Endothelial cell of umbilical vein (primary cell): ENCODE results near the gene KAZN. TPM values are rescaled to one million over a fixed set of nuclear protein-coding genes. Genes with fewer than 3 reads are reported as not detected.

Experiments
- BruUV-seq: library from RNA; stranded (reverse); fragments of 400-500 nt; replicated peaks from 2 replicates; lab custom pipeline; 2021; lab: Mats Ljungman, UMichigan
- CTCF ChIA-PET: fragments of 300-600, 350-600 bp; sonication (Branson Sonifier 250); formaldehyde crosslinking; loops from one replicate; lab custom pipeline; 2021; ENCODE audit warnings: antibody characterized with exemption, inconsistent platforms; lab: Charles Lee
- POLR2A ChIA-PET: fragments of 300-600, 350-600 bp; sonication (Branson Sonifier 250); formaldehyde crosslinking; loops from one replicate; lab custom pipeline; 2021; ENCODE audit warnings: antibody characterized with exemption, inconsistent platforms; lab: Charles Lee
- DNase-seq: peaks from one replicate; pipeline ENCODE4 v3.0.0-alpha.2; 2011; ENCODE audit warnings: low read depth, low spot score
- FAIRE-seq: peaks from 2 replicates; lab custom pipeline; 2011; peaks lifted over from hg19 to GRCh38; lab: Jason Lieb, UNC
- H2AFZ ChIP-seq: 2 replicates; pipeline ENCODE4 v1.6.0; 2012; ENCODE audit warnings: low read depth, low read length, control low read depth, inconsistent platforms
- H3K27ac ChIP-seq: 2 replicates; pipeline ENCODE4 v1.5.1; 2011; ENCODE audit warnings: low read depth, mild to moderate bottlenecking, control low read depth, low read length, moderate library complexity; ENCODE audit not compliant: insufficient read depth
- H3K27me3 ChIP-seq, 2 experiments: 2 replicates each; pipeline versions ENCODE4 v1.6.0 to v1.6.1; 2011; ENCODE audit warnings: low read length in 2 of 2, mixed read lengths in 1 of 2; ENCODE audit not compliant: control insufficient read depth in 2 of 2, insufficient read depth in 2 of 2
- H3K36me3 ChIP-seq, 2 experiments: 2 replicates in 1 of 2; 3 replicates in 1 of 2; pipeline ENCODE4 v1.5.1; 2011; ENCODE audit warnings: low read length in 2 of 2, mild to moderate bottlenecking in 1 of 2, moderate library complexity in 1 of 2; ENCODE audit not compliant: control insufficient read depth in 2 of 2, insufficient read depth in 2 of 2; ENCODE audit errors: extremely low read depth in 1 of 2
- H3K4me1 ChIP-seq: 3 replicates; pipeline ENCODE4 v1.5.1; 2011; ENCODE audit warnings: mild to moderate bottlenecking, low read length; ENCODE audit not compliant: control insufficient read depth, insufficient read depth; ENCODE audit errors: extremely low read depth
- H3K4me2 ChIP-seq: 2 replicates; pipeline ENCODE4 v1.6.1; 2011; ENCODE audit warnings: low read length, control low read depth, mixed read lengths; ENCODE audit not compliant: insufficient read depth
- H3K4me3 ChIP-seq, 3 experiments: fragments of 200-600 bp in 1 of 3; sonication (generic), shearing (Covaris generic) in 1 of 3; replicated peaks in 1 of 3; 2 replicates each; pipeline ENCODE4 v1.5.1; 2011 to 2016; ENCODE audit warnings: control low read depth in 3 of 3, low read length in 3 of 3, mild to moderate bottlenecking in 2 of 3, inconsistent platforms in 1 of 3, low read depth in 1 of 3, moderate library complexity in 1 of 3; ENCODE audit not compliant: insufficient read depth in 1 of 3
- H3K79me2 ChIP-seq: 2 replicates; pipeline ENCODE4 v1.6.0; 2012; ENCODE audit warnings: low read length, inconsistent platforms; ENCODE audit not compliant: control insufficient read depth, insufficient read depth
- H3K9ac ChIP-seq: replicated peaks from 2 replicates; pipeline ENCODE3; 2011; ENCODE audit warnings: low read length, control low read depth; ENCODE audit not compliant: insufficient read depth; ENCODE audit errors: extremely low read depth
- H3K9me1 ChIP-seq: replicated peaks from 3 replicates; pipeline ENCODE4 v1.6.0; 2011; ENCODE audit warnings: mild to moderate bottlenecking, low read length; ENCODE audit not compliant: control insufficient read depth, insufficient read depth; ENCODE audit errors: extremely low read depth
- H3K9me3 ChIP-seq: replicated peaks from 2 replicates; pipeline ENCODE4 v1.5.1; 2012; ENCODE audit warnings: low read length, inconsistent platforms; ENCODE audit not compliant: control insufficient read depth, insufficient read depth
- H4K20me1 ChIP-seq: replicated peaks from 2 replicates; pipeline ENCODE3; 2011; ENCODE audit warnings: mild to moderate bottlenecking, low read length; ENCODE audit not compliant: control insufficient read depth, insufficient read depth; ENCODE audit errors: extremely low read depth
- CTCF ChIP-seq, 2 donors: IDR thresholded peaks; 1 replicate in 1 of 2; 2 replicates in 1 of 2; pipeline ENCODE4 v1.5.1; 2011; ENCODE audit warnings: low read length in 2 of 2, mild to moderate bottlenecking in 2 of 2, moderate library complexity in 2 of 2, control low read depth in 1 of 2, inconsistent platforms in 1 of 2, low read depth in 1 of 2; ENCODE audit not compliant: insufficient read depth in 1 of 2; ENCODE audit errors: extremely low read depth in 1 of 2
- EZH2 ChIP-seq: IDR thresholded peaks from 2 replicates; pipeline ENCODE4 v1.6.1; 2012; ENCODE audit warnings: borderline replicate concordance, low read depth, mild to moderate bottlenecking, moderate library complexity, low read length, inconsistent platforms; ENCODE audit not compliant: severe bottlenecking
- FOS ChIP-seq: IDR thresholded peaks from 2 replicates; pipeline ENCODE4 v1.6.1; 2011; ENCODE audit warnings: mild to moderate bottlenecking, low read length, moderate library complexity, borderline replicate concordance; ENCODE audit not compliant: insufficient read depth
- GATA2 ChIP-seq: IDR thresholded peaks from 2 replicates; pipeline ENCODE4 v1.7.0; 2011; ENCODE audit warnings: low read depth, mild to moderate bottlenecking, moderate library complexity, mixed read lengths, low read length; ENCODE audit not compliant: insufficient read length, insufficient read depth
- JUN ChIP-seq: IDR thresholded peaks from 2 replicates; pipeline ENCODE4 v1.6.1; 2011; ENCODE audit warnings: borderline replicate concordance, low read depth; ENCODE audit not compliant: insufficient read length, insufficient read depth
- MAX ChIP-seq: IDR thresholded peaks from 2 replicates; pipeline ENCODE4 v1.6.1; 2011; ENCODE audit not compliant: insufficient read depth, insufficient read length
- MYC ChIP-seq: IDR thresholded peaks from one replicate; pipeline ENCODE4 v1.6.1; 2011; ENCODE audit warnings: mild to moderate bottlenecking, low read depth, low read length
- POLR2A ChIP-seq: IDR thresholded peaks from 2 replicates; pipeline ENCODE4 v1.6.1; 2012; ENCODE audit warnings: low read depth, mild to moderate bottlenecking, control low read depth, low read length
- POLR2AphosphoS5 ChIP-seq: IDR thresholded peaks from 2 replicates; pipeline ENCODE4 v1.6.1; 2012; ENCODE audit warnings: low read depth, mild to moderate bottlenecking, control low read depth, low read length, moderate library complexity; ENCODE audit not compliant: insufficient read depth
- dilution Hi-C: fragments of 300-500 bp; cut with MboI; formaldehyde crosslinking; loops from one replicate; pipeline ENCODE4 v1.15.0; 2019; ENCODE audit warnings: low sequenced_read_pairs; ENCODE audit not compliant: extremely low pct_ligation_motif_present
- intact Hi-C: fragments of 100-400 bp; cut with micrococcal nuclease; formaldehyde crosslinking; loops from one replicate; pipeline ENCODE4 v1.10.0; 2022
- polyA plus RNA-seq, 4 experiments: library from polyadenylated mRNA; depleted of rRNA in 3 of 4; stranded (reverse) in 3 of 4; unstranded in 1 of 4; fragments of >200 nt; gene quantifications; 2 replicates each; pipeline versions ENCODE4 v1.2.1 to v1.2.3, GENCODE V29; 2011 to 2012; ENCODE audit warnings: missing spikeins in 1 of 4
- total RNA-seq: library from RNA; stranded (reverse); gene quantifications from 2 replicates; pipeline ENCODE4 v1.2.3, GENCODE V29; 2021

Gene KAZN
- total and polyA plus RNA-seq, 2 donors (not counting 3 experiments of a cell fraction or from before 2014, with no cell fraction given), result 1.6 to 5.8 TPM

DNA sequence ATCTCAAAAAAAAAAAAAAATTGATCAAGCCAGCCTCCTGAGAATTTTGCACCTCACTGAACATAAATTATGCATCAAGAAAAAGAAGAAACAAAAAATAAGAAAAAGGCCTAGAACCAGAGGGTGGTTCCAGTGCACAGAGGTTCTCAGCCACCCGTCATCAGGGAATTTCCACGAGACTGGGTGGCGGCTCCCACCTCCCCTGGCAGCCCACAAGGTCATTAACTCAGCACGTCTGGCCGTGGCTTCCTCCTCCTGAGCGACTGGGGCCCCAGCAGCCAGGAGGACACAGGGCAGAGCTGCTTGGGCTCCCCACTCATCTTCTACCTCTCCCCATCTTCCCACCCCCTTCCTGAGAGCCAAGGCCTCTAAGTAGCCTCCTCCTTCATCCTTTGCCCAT lies 539.3 kb downstream of the KAZN start:
- Histone ChIP-seq H3K9me3 (no peaks in the 10 kb centered on the region), H3K36me3 (no peaks in the 10 kb centered on the region), H3K9ac (no peak overlapping the region), H4K20me1 (no peaks in the 10 kb centered on the region), H3K9me1 (no peaks in the 10 kb centered on the region), H3K4me3 (no peak overlapping the region), H3K79me2 (no peaks in the 10 kb centered on the region), H2AFZ (no peak overlapping the region), H3K27ac (no peak overlapping the region), H3K27me3 (no peaks in the 10 kb centered on the region), H3K4me1 (no peaks in the 10 kb centered on the region), H3K4me2 (no peak overlapping the region)
- TF ChIP-seq MAX, result no peak
- TF ChIP-seq POLR2A, result no peak
- TF ChIP-seq FOS, result no peak
- no peak for TF ChIP-seq POLR2AphosphoS5
- TF ChIP-seq JUN, result no peak
- TF ChIP-seq GATA2, result no peak
- no peak for TF ChIP-seq MYC
- TF ChIP-seq CTCF (IDR thresholded peaks at IDR 0.05; ENCODE audit: extremely low read depth in 1 of 2, insufficient read depth in 1 of 2, low read depth in 1 of 2, low read length in 2 of 2), result no peak
- no peak for TF ChIP-seq EZH2
- no peak for FAIRE-seq
- ChIA-PET POLR2A (no interaction called here), CTCF (interaction anchor here (1.3 to 1.4 kb wide), 2 partner anchors 9 kb away, joined by 7 to 8 read pairs; no protein-coding TSS in a partner anchor)
- no peak for DNase-seq
- dilution Hi-C loops, result no loop called here
- intact Hi-C loops, result no loop called here
- BruUV-seq, result no TSS peak
